Adipocyte (in vitro differentiated cells): Measurements from ENCODE around the gene RNU1-4.
"Not testable (repeated sequence)": the region's sequence is repeated elsewhere in the genome, so short reads cannot be mapped to it uniquely, and the experiment has no call there.

Source experiments
- DNase-seq: peaks from one replicate; pipeline ENCODE4 v3.0.0-alpha.2; 2015; ENCODE audit warnings: low read depth
- H3K27me3 ChIP-seq: replicated peaks from 2 replicates; pipeline ENCODE4 v1.7.0; 2013; ENCODE audit warnings: mild to moderate bottlenecking, low read length, moderate library complexity; ENCODE audit not compliant: control insufficient read depth, insufficient read depth
- H3K36me3 ChIP-seq: 2 replicates; pipeline ENCODE4 v1.7.0; 2013; ENCODE audit warnings: low read length, mild to moderate bottlenecking, moderate library complexity; ENCODE audit not compliant: control insufficient read depth, insufficient read depth, severe bottlenecking
- H3K4me1 ChIP-seq: 2 replicates; pipeline ENCODE4 v1.7.0; 2013; ENCODE audit warnings: mild to moderate bottlenecking, low read length, moderate library complexity; ENCODE audit not compliant: control insufficient read depth, insufficient read depth
- H3K4me3 ChIP-seq: 2 replicates; pipeline ENCODE4 v1.7.0; 2013; ENCODE audit warnings: mild to moderate bottlenecking, low read length, moderate library complexity
- H3K9ac ChIP-seq: 2 replicates; pipeline ENCODE4 v1.7.0; 2013; ENCODE audit warnings: mild to moderate bottlenecking, low read length, moderate library complexity
- H3K9me3 ChIP-seq: 2 replicates; pipeline ENCODE4 v1.7.0; 2013; ENCODE audit warnings: mild to moderate bottlenecking, low read length, moderate library complexity; ENCODE audit not compliant: control insufficient read depth

The RNU1-4 gene

GRCh38 chr1:16721871-16722641 is 18.3 kb upstream of the RNU1-4 start:
- H3K9ac ChIP-seq = no peak overlapping the region
- no peaks in the 10 kb centered on the region for H3K4me1 ChIP-seq
- no peak for DNase-seq
- no peak overlapping the region for H3K4me3 ChIP-seq
- no peaks in the 10 kb centered on the region for H3K9me3 ChIP-seq
- peaks cover 82% of the 10 kb centered on the region for H3K27me3 ChIP-seq
- no peaks in the 10 kb centered on the region for H3K36me3 ChIP-seq

GRCh38 chr1:16724718-16725438 is 15.4 kb upstream of the RNU1-4 start:
- peaks cover 68% of the 10 kb centered on the region for H3K27me3 ChIP-seq
- H3K36me3 ChIP-seq = no peaks in the 10 kb centered on the region
- DNase-seq = no peak
- H3K4me1 ChIP-seq = no peaks in the 10 kb centered on the region
- no peak overlapping the region for H3K9ac ChIP-seq
- no peak overlapping the region for H3K4me3 ChIP-seq
- no peaks in the 10 kb centered on the region for H3K9me3 ChIP-seq

GRCh38 chr1:16725439-16726245 is 14.7 kb upstream of the RNU1-4 start:
- not testable (repeated sequence) for H3K36me3 ChIP-seq, H3K4me3 ChIP-seq, H3K9ac ChIP-seq, DNase-seq, H3K9me3 ChIP-seq, H3K4me1 ChIP-seq
- H3K27me3 ChIP-seq = peaks cover 61% of the 10 kb centered on the region

- H3K36me3 ChIP-seq = no peaks in the 10 kb centered on the region
- DNase-seq = peak; percentile 25
- H3K9ac ChIP-seq = no peak overlapping the region
- H3K4me1 ChIP-seq = no peaks in the 10 kb centered on the region
- H3K4me3 ChIP-seq = no peak overlapping the region
- H3K9me3 ChIP-seq = no peaks in the 10 kb centered on the region
- H3K27me3 ChIP-seq = peaks cover 48% of the 10 kb centered on the region
Observed at GRCh38 chr1:16727190-16728111, 12.9 kb upstream of the RNU1-4 start.

GRCh38 chr1:16728243-16728949 is 11.9 kb upstream of the RNU1-4 start:
- not testable (repeated sequence) for H3K9me3 ChIP-seq, H3K4me3 ChIP-seq, DNase-seq, H3K36me3 ChIP-seq, H3K4me1 ChIP-seq, H3K9ac ChIP-seq
- peaks cover 43% of the 10 kb centered on the region for H3K27me3 ChIP-seq

- H3K36me3 ChIP-seq, DNase-seq, H3K9me3 ChIP-seq, H3K27me3 ChIP-seq, H3K4me3 ChIP-seq, H3K4me1 ChIP-seq, H3K9ac ChIP-seq: not testable (repeated sequence)
Observed at GRCh38 chr1:16732254-16732896, 7.9 kb upstream of the RNU1-4 start.

- not testable (repeated sequence) for H3K4me1 ChIP-seq, DNase-seq, H3K9me3 ChIP-seq, H3K36me3 ChIP-seq, H3K4me3 ChIP-seq, H3K9ac ChIP-seq, H3K27me3 ChIP-seq
Observed at GRCh38 chr1:16741230-16741629, 914 bp downstream of the RNU1-4 start.

GRCh38 chr1:16747660-16748059 is 7.3 kb downstream of the RNU1-4 start:
- H3K9me3 ChIP-seq, H3K27me3 ChIP-seq, H3K4me1 ChIP-seq, H3K9ac ChIP-seq, H3K4me3 ChIP-seq, DNase-seq, H3K36me3 ChIP-seq: not testable (repeated sequence)

GRCh38 chr1:16748710-16749109 is 8.4 kb downstream of the RNU1-4 start:
- DNase-seq, H3K4me1 ChIP-seq, H3K9ac ChIP-seq, H3K27me3 ChIP-seq, H3K4me3 ChIP-seq, H3K9me3 ChIP-seq, H3K36me3 ChIP-seq: not testable (repeated sequence)
